T follicular helper cell (primary cell): Measurements from ENCODE around the gene PRKAR1A.
"Not testable (repeated sequence)": the region's sequence is repeated elsewhere in the genome, so short reads cannot be mapped to it uniquely, and the experiment has no call there.

Experiments used
- DNase-seq: peaks from one replicate; pipeline ENCODE4 v3.0.0-alpha.2; 2020; ENCODE audit warnings: low read depth

Gene PRKAR1A

DNA sequence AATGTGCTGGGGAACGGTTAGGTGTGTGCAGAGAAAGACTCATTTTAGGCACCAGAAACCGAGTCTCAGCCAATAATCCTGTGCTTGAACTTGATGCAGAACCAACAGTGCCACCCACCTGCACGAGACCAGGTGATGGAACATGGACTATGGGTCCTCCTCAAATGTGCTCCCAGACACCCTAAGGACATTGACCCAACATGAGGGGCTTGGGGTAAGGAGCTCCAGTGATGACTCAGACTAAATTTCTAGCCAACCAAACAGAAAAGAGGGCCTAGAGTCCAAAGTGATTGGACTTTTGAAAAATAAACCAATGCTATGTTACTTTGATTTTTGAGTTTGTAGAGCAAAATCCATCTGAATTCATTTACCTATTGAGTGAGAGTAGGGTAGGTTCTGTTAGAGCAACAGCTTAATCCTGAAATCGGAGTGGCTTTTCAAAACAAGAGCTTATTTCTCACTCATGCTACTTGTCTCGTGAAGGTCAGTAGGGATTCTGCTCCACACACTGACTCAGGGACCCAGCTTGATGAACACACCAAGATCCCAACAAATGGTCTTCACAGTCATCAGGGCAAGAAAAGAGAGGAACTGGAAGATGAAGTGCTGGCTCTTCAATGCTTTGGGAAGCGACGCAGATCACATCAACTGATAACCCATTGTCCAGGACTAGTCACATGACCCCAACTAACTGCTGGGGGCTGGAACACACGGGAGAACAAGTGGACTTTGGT, 67.1 kb downstream of the PRKAR1A start:
- DNase-seq = no peak

DNA sequence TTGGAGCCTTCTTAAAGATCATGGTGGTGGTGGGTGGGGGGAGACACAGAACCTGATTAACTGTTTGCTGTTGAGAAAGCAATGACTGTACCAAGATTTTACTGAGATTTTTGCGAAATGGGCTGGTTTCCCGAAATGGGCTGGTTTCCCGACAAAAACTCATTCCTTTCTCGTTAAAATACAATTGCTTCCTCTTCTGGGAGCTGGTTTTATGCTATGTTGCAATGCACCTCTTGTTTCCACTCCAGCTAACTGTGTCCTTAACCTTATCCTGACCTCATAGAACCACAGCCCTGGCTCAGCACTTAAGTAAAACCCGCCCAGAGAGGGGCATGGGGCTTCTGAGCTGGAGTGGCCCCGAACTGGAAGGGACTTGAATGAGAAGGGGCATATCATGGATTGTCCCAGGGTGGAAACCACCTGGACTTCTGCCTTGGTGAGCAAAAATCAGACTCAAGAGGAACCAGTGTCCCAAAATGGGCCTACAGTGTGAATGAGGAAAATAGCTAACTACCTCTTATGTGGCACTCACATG, 68.1 kb downstream of the PRKAR1A start:
- DNase-seq = no peak

DNA sequence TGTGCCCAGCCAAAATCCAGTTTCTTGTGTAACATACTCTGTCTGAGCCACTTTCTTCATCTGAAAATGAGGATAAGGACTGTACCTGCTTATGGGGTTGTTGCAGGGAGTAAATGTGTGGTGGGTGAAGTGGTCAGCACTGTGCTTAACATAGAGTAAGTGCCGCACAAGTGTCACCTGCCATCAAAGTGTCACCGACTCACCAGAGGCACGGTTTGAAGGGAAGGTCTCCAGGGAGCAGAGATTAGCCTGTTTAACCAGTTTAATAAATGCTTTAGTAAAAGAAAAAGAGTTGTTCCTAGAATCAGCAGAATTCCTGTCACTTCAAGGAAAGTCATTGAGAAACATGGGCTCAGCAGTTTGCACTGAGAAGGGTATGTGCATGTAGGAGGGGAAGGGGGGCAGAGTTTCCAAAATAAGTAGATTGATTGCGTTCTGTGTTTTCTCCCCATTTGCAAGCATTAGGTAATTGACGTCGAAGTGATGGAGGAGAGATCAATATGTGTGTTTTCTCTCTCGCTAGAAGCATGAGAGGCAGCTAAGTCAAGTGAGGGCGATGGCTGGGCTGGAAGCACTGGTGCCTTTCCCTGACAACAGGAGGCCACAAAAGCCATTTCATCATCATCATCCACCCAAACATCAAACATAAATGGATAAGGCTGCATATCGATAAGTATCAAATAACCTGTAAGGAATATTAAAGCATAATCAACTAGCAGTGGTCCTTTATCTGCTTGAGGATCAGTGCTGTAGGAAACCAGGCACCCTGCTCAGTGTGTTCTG, 69.8 kb downstream of the PRKAR1A start:
- no peak for DNase-seq

DNA sequence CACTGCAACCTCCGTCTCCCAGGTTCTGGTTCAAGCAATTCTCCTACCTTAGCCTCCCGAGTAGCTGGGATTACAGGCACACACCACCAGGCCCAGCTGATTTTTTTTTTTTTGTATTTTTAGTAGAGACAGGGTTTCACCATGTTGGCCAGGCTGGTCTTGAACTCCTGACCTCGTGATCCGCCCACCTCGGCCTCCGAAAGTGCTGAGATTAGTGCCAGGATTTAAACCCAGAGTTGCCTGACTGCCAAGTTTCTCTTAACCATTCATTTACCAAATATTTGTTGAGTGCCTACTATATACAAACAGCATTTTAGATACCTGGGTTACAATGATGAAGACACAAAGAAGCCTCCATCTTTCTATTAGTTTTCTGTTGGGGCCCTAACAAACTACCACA, 70.6 kb downstream of the PRKAR1A start:
- not testable (repeated sequence) for DNase-seq

DNA sequence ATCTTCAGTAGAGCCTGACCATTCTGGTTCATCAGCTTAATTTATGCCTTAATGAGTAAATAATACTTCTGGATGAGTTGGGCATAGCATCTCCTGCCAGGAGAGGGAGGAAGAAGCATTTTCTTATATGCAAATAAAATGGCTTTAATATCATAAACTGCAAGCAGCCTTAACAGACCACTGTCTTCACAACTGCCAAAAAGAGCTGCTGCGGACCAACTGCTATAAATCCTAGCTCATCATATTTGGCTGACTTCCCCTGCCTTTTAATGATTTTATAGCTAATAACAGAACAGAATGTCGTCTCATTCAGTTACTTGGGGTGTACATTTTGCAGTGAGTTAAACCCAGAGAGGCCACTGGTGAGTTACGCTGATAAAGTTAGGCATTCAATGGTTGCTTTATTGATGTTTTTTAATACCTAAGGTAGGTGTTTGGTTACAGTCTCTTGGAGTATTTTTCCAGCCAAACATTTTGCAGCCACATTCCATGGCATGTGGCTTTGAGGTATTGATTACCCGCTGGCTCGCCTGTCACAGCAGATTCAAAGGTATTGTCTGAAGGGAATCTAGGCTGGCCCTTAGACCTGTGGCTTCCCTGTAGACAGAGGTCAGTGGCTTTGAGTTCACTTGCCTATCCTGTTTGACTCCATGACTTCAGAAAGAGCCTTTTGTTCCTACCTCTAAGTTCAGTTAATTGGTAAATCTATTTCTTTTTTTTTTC, 72.5 kb downstream of the PRKAR1A start:
- no peak for DNase-seq

DNA sequence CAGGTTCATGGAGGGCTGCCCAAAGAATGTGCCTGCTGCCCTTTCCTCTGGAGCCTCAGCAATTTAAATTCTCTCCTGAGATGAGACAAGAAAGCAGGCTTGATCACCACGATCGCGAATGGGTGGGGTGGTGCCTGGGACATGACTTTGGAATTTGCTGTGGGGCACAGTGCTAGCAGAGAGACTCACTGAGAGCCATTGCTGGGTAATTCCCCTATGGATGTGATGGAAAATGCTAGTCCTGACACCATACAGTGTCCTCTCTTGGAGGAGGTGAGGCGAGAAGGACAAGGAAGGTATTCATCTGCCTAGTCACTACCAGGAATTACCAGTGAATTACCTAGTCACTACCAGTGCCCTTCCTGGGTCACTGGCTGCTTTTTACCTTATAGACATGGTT, 73.4 kb downstream of the PRKAR1A start:
- no peak for DNase-seq

DNA sequence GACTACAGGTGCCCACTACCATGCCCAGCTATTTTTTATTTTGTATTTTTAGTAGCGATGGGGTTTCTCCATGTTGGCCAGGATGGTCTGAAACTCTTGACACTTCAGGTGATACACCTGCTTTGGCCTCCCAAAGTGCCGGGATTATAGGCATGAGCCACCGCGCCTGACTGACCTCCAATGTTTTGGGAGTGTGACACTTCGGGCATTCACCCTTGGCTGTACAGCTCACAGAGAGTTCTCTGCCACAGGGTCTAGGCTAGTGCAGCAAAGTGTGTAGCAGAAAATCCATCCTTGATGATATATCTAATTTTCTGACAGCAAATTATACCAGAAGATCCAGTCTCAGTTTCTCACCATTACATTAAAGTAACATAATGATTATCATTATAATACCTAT, 74.8 kb downstream of the PRKAR1A start:
- DNase-seq = no peak

DNA sequence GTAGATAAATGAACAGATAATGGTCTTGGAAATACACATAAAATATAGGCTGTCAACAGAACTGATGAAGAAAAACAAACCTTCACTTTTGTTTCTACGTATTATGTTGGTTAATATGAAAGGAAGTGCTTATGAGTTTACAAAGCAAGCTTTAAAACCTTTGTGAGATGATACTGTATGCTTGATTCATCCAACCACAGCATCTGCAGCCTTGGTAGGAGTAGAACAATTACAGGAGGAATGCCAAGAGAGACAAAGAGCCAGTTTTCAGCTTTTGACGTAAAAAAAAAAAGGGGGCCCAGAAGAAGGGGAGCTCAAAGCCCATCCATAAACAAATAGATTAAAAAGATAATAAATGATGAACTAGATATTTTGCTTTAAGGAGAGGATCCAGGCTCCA, 75.6 kb downstream of the PRKAR1A start:
- no peak for DNase-seq

DNA sequence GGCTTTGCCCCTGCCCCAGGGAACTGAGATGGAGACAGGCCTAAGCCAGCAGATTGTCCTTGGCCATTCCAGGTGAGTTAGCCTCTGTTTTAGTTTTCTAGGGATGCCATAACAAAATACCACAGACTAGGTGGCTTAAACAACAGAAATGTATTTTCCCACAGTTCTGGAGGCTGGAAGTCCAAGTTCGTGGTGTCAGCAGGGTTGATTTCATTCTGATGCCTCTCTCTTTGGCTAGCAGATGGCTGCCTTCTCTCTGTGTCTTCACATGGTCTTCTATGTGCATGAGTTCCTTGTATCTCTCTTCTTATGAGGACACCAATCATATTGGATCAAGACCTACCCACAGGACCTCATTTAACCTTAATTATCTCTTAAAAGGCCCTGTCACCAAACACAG, 76.1 kb downstream of the PRKAR1A start:
- no peak for DNase-seq

DNA sequence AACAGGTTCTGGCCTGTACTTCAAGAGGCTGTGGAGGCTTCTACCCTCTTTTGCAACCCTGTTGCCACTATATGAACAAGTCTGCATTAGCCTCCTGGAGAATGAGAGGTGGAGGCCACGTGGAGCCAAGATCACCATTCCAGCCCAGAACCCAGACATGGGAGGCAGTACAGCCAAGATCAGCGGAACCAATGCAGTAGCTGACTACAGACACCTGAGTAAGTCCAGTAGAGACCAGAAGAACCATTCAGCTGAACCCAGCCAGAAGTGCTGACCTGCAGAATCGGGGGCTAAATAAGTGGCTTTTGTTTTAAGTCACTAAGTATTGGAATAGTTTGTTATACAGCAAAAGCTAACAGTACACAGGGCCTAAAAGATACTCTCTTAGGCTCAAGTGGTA, 76.9 kb downstream of the PRKAR1A start:
- DNase-seq = no peak

DNA sequence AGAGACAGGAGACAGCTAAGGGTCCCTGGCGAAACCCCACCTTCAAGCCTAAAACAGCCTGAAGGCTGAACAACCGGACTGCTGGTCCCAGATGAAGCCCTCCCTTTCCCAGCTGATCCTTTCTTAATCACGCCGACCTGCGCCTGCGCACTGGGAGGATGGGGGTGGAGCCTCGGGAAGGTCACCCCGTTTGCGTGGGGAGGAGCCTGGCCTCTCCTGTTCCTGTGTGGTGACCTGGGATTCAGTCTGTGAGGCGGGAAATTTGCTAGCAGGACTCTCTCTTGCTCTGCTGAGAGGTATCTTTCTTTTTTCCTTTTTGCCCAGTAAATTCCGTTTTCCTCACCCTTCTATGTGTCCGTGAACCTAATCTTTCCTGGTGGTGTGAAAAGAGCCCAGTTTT, 79.4 kb downstream of the PRKAR1A start:
- no peak for DNase-seq

DNA sequence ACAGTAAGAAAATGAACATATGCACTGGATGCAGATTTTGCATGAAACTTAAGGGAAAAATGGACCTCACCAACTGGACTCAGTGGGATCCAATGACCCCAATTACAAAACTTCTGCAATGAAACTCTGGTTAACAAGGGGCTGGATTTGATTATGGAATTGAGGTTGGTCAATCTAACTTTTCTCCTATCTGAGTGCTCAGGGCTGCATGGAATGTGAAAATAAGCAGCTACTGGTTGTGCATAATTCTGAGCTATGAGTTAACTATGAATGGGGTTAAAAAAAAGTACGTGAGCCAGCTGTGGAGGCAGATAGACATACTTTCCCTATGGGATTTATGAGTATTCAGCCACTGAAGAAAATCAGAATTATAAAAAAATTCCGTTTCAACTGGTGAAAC, 79.8 kb downstream of the PRKAR1A start:
- no peak for DNase-seq

DNA sequence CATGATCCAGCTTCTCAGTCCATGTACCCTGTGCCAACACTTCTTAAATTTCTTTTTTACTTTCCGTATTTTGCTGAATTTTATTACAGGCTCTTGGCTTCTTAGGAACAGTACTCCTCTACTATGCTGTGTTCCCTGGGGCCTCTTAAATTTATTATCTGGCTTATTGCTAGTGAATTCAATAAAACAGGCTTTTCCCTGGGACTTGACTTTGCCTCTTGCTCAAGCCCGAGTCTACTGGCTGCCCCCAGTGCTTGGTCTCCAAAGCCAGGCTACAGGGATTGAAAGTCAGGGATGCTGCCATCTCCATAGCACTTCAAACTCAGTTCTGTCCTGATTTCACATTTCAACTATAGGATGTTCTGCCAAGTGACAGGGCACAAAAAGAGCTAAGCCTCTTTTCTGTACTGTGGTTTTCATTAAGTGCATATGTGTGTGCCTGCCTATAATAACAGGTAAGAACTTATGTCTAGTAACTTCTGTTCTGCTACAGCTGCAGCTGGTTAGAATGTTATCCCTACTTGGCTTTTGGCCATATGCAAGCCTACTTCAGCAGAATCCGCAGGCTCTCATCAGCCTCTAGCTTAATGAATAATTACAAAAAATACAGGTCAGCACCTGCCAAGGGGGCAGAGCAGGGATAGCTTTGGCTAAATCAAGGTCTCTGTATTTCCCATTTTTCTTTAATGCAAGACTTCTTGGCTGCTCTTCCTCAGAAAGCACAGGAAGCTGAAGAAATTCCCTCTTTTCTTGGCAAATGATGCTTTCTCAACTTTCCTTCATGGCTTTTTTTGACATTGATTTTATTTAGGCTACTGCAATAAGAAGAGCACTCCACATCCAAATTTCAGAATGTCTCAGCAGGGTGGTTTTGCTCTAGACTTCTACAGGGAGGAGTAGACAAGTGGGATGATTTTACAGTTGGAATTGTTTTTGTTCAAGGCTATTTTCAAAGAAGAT, 80.7 kb downstream of the PRKAR1A start:
- DNase-seq = no peak

DNA sequence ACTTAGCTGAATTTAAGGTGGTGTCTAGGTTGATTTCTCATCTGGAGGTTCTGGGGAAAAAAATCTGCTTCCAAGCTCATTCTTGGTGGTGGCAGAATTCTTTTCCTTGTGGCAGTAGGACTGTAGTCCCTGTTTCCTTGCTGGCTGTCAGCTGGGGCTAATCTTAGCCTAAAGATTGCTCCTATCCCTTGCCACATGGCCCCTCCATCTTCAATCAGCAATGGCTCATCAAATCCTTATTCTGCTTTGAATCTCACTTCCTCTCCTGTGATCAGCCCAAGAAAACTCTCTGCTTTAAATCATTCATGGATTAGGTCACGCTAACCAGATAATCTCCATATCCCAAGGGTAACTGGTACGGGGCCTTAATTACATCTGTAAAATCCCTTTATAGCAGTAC, 82.3 kb downstream of the PRKAR1A start:
- no peak for DNase-seq

DNA sequence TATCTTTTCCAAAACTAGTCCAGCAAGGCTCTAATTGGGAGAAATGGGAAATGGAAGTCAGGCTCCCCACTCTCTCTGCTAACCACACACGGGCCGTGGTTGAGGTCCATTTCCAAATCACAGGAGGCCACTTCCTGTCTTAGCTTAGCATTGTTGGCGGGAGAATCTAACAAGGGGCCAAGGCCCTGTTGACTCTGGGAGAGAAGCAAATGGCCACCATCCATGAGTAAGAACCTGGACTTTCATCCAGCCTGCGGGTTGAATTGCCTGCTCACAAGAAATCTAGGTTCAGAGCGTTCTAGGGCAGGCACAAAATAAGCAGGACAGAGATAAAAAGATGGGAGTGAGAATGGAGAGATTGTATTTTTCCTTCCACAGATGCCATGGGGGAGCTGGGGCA, 83.3 kb downstream of the PRKAR1A start:
- no peak for DNase-seq

DNA sequence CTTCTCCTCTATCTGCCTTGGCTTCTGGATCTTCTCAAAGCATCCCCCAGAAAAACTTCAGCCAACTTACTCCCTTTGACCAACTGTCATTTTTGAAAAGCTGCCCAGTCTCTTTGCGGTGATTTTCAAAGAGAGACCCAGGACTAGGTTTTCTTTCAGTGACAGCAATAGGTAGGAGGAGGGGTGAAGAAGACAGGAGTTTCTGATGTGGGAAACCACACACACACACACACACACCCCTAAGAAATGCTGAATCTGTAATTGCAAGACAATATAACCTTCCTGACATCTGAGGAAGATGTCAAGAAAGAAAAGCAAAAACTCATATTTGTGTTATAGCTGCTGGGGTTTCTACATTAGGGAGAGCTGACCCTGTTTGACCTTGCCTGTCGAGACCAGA, 83.8 kb downstream of the PRKAR1A start:
- no peak for DNase-seq

DNA sequence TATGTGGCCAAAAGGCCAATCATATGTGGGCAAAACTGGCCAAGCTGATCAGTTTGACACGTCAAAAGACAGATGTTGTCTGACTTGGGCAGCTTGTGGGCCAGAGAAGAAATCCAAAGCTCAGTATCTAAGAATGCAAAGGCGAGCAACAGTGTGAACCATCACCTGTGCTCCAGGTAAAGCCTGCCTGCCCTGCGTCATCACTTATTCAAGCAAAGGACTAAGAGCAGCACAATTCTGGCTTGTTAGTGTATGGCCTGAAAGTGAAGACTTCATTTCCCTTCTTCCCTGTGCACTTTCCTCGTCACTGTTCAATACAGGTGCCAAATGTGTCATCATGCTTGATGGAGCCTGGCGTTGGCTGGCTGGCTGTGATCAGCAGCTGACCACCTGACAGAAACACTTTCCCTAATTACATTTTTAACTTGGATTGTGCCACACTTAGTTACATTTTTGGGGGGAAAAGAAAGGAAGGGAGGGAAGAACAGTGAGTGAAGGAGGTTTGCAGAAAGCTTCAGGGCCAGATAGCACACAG, 84.2 kb downstream of the PRKAR1A start:
- no peak for DNase-seq

DNA sequence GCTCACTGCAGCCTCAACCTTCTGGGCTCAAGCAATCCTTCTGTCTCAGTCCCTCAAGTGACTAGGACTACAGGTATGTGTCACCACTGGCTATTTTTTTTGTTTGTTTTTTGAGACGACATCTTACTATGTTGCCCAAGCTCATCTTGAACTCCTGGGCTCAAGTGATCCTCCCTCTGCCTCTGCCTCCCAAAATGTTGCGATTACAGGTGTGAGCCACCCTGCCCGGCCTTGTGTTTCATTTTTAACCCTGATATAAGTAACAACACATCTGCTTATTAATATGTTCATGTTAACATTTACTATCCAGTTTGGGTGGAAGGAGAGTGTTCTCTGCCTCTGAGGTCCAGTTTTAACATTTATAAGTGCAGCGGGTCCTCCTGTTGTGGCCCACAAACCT, 85.8 kb downstream of the PRKAR1A start:
- no peak for DNase-seq

DNA sequence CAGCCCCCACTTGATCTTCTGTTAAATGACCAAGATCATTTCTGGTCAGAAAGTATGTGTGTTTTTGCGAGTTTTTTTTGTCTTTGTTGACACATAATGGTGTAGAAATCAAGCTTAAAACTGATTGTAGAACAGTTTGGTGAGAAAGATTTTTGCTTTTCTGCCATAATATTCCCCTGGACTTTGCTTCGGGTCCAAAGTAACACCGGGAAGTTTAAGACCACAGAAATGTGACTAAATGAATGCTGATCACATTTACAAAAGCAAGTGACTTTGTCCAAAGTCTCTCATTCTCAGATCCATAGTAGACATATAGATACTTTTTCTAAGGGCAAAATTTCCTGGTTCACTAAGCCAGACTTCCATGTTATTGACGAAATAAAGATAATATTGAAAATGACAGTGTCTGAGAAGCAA, 86.3 kb downstream of the PRKAR1A start:
- DNase-seq = no peak

DNA sequence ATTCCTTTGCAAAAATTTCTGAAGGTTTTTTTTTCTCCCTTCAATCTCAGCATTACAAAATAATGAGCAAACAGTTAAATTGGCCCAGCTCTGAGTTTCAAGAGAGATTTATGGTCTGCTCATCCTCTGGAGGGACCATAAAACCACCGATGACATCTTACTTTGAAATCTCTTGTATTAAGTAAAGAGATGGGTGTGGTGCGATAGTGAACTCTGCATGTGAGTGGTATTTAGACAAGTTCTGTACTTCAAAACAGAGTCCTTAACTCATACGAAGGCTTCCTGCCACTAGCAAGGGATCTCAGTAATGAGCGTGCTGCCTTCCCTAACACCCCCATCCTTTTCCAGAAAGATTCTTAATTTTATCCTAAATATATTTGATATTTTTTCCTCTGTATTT, 86.9 kb downstream of the PRKAR1A start:
- no peak for DNase-seq

DNA sequence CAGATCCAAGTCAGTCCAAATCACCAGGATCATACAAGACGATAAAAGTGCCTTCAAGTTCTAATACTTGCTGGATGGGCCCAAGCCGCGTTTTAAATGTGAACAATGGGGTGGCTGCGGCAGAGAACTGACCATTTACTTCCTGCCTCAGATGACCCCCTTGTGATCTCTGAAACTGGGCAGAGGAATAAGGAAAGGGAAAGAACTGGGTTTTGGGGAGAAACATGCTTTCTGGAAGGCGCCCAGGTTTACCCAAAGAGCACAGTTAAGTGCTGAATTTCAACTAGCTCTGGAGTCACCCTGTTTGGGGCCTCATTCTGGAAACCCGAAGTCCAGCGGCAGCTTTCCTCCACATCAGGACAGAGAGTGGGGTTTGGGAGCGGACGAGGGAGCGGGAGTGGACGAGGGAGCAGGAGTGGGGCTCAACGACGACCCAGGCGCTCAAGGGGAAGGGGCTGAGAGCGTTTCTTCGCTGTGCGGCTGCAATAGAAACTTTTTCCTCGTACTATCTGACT, 87.4 kb downstream of the PRKAR1A start:
- no peak for DNase-seq
